HL-60/S4 treated with phorbol 12-myristate 13-acetate at 8.2 ng/mL for 4 days and 3 days (cell line): ENCODE results near the gene SLC38A1.
"Not testable (repeated sequence)": the region's sequence is repeated elsewhere in the genome, so short reads cannot be mapped to it uniquely, and the experiment has no call there.

Experiments
- in situ Hi-C: fragments of 300-500 bp; cut with MboI; formaldehyde crosslinking; loops from 2 replicates; pipeline ENCODE4 v1.15.0; 2022; ENCODE audit warnings: low sequenced_read_pairs

SLC38A1 gene

GRCh38 chr12:46268583-46269428 lies at the start of gene SLC38A1:
TSS of gene SLC38A1 (minus strand) at chr12:46269043. CDS start at chr12:46239800, 29,243 bp downstream.
- in situ Hi-C loops: no loop called here

DNA sequence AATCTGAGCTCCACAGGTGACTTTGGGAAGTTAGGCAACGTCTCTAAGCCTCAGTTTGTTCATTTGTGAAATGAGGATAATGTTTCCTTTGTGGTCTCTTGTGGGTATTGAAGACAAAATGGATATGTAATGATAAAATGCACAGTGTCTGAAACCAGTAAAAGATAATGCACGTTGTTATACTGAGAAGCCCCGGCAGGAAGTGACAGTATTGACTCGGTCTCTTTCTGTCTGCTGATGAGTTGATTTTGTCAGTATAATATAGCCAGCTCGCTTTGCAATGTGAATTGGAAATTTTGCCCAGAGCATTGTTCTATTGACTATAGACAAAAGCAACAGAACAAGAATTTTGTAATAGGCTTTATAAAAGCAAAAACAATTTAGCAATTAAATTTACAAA lies 49.2 kb upstream of the SLC38A1 start:
- in situ Hi-C loops: no loop called here

GRCh38 chr12:46304070-46304469 lies 35.2 kb upstream of the SLC38A1 start:
- in situ Hi-C loops: no loop called here

DNA sequence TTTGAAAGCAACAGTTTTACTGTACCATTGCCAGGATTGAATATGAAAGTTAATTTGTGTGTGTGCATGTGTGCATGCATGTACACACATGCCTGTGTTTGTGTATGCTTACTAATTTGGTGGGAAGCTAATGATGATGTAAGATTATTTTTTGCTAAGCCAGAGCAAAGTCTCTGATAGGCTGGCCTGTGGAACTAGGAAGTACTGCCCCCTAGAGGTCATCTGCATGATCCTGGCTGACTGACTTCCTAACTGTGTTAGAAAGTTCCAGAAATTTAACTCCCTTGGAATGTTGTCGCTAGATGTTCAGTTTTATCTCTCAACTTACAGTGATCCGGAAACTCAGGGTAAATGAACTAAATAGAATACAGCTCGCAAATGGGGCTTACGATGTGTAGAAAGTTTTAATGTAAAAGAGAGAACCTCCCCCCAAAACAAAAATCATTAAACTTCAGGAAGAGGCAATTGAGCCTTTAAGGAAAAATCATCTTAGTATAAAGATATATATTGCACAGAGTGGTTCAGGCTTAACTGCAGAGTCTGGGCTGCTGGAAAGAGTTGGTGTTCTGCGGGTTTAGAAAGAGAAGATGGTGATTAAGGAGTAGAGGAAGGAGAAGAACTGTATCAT lies 34.3 kb upstream of the SLC38A1 start:
- in situ Hi-C loops: no loop called here

GRCh38 chr12:46300910-46301309 lies 32.1 kb upstream of the SLC38A1 start:
- in situ Hi-C loops: no loop called here

- in situ Hi-C loops: no loop called here
Observed at GRCh38 chr12:46299851-46300250, 31.0 kb upstream of the SLC38A1 start.

DNA sequence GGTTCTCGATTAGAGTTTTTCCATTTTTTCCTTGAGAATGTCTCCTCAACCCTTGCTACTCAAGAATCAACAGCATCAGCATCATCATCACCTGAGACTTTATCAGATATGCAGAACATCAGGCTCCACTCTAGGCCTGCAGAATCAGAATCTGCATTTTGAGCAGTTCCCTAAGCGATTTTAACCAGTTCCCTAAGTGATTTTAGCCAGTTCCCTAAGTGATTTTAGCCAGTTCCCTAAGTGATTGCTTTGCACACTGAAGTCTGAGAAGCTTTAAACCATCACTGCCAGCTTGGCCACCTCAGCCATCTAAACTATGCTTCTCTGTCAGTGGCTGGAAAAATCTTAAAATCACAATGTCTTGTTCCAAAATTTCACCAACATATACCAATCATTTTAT lies 29.4 kb upstream of the SLC38A1 start:
- in situ Hi-C loops: no loop called here

- in situ Hi-C loops: no loop called here
Observed at GRCh38 chr12:46296822-46297221, 28.0 kb upstream of the SLC38A1 start.

DNA sequence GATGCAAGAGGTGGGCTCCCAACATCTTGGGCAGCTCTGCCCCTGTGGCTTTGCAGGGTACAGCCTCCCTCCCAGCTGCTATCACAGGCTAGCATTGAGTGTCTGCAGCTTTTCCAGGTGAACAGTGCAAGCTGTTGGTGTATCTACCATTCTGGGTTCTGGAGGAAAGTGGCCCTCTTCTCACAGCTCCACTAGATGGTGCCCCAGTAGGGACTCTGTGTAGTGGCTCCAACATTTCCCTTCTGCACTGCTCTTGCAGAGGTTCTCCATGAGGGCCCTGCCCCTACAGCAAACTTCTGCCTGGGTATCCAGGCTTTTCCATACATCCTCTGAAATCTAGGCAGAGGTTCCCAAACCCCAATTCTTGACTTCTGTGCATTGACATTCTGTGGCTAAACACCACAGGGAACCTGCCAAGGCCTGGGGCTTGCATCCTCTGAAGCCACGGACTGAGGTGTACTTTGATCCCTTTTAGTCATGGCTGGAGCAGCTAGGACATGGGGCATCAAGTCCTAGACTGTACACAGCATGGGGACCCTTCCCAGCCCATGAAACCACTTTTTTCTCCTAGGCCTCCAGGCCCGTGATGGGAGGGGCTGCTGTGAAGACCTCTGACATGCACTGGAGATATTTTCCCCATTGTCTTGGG lies 24.0 kb upstream of the SLC38A1 start:
- in situ Hi-C loops: no loop called here

DNA sequence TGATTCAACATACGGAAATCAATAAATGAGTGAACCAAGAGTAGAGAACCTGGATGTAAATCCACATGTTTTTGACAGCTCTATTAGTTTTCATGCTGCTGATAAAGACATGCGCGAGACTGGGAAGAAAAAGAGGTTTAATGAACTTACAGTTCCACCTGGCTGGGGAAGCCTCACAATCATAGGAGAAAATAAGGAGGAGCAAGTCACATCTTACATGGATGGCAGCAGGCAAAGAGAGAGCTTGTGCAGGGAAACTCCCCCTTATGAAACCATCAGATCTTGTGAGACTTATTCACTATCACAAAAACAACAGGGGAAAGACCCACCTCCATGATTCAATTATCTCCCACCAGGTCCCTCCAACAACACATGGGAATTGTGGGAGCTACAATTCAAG lies 23.1 kb upstream of the SLC38A1 start:
- in situ Hi-C loops: not testable (repeated sequence)

GRCh38 chr12:46285177-46285576 lies 16.3 kb upstream of the SLC38A1 start:
- in situ Hi-C loops: not testable (repeated sequence)

- in situ Hi-C loops: no loop called here
Observed at GRCh38 chr12:46282829-46283228, 14.0 kb upstream of the SLC38A1 start.

DNA sequence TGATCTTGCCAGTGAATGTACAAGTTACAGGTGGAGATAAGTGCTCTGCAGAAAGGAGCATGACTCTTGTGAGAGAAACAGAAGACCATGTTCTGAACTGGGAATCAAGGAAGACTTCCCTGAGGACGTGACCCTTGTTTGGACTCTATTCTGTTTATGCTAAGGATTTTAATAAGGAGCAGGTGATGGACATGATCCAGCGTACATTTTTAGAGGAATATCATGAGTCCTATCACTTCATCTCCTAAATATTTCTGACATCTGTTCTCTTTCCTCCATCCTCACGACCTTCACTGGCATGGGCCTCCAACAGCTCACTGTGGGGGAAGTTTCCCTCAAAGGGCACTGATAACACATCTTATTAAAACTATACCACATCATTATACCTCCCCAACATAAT lies 7.9 kb upstream of the SLC38A1 start:
- in situ Hi-C loops: no loop called here

DNA sequence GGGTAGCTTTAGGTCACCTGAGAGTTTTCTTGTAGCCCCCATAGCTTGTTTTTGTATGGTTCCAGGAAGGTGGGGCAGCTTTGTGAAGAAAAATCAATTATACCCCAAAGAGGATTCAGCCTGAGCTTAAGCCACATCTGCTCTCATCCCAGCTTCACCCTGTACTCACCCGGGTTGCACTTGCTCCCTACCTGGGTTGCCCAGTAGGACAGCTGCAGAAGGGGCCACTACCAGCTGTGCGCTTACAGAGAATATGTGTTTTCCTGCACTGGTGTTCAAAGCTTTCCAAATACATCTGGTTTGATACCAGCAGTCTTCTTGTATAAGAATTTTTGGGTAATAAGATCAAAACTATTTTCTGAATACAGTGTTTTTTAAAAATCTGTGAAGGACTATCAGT lies 3.0 kb upstream of the SLC38A1 start:
- in situ Hi-C loops: no loop called here

DNA sequence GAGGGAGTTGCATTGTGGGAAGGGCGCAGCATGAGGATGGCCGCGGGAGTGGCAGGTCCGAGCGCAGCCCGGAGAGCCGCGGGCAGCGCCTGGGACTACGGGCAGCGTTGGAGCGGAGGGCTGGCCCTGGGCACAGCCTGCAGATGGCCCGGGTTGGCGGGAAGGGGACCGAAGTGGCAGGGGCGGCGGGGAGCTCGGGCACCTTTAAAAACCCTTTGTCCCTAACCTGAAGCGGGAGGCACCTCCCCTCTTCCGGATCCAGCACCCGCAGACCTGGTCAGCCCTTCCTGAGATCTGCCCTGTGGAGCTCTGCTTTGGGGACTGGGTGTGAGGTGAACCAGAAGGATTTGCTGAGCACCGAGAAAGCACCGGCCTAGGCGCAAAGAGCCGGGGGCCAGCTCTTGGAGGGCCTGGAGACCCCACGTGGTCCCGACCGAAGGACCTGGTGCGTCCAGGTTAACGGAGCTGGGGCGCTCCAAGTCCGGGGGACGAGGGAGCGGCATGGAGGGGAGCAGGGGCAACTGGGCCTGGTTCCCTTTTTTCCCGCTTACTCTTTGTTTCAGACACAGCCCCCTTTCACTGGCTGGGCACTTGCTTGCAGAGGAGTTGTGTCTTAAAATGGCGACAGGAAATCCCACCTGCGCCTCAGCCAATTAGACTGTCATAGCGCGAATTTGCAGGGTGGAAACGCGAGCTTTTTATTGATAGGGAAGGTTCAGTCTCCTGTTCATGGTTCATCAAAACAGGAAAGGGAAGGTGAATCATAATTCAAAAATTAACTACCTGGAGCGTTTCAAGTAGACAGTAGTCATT lies 792 bp upstream of the SLC38A1 start:
- in situ Hi-C loops: no loop called here

DNA sequence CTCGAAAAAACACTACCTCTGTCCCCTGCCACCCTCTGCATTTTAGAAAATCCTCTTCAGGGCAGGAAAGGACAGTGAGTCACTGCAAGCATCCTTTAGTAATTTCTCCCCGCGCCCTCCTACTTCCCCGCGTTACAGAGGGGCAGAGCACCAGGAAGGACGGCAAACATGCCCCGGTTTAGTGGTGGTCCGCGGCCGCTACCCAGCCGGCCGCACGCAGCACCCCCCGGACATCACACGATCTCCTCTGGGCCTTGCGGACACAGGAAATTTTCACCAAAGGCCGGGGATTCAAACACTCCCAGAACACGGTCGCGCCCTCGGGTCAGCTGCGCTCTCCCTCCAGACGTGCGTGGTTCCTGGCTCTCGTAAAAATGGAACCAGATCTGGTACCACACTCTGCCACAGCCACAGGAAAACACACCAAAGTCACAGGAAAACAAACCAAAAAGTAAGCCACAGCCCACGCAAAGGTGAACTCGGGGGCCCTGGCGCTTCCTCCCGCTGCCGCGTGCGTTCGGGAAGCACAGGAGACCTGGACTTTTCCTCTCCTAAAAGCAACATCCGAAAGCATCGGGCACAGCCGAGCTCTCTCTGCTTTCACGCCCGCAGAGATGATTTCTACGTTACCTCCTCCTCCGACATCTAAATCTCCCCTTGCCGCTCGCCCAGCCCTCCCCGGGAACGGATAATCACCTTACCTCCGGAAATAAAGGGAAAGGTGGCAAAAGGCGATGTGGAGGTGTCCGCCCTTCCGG lies 839 bp downstream of the SLC38A1 start:
- in situ Hi-C loops: no loop called here

GRCh38 chr12:46267575-46267824 lies 1.3 kb downstream of the SLC38A1 start:
- in situ Hi-C loops: no loop called here

GRCh38 chr12:46266869-46267574 lies 1.8 kb downstream of the SLC38A1 start:
- in situ Hi-C loops: no loop called here

DNA sequence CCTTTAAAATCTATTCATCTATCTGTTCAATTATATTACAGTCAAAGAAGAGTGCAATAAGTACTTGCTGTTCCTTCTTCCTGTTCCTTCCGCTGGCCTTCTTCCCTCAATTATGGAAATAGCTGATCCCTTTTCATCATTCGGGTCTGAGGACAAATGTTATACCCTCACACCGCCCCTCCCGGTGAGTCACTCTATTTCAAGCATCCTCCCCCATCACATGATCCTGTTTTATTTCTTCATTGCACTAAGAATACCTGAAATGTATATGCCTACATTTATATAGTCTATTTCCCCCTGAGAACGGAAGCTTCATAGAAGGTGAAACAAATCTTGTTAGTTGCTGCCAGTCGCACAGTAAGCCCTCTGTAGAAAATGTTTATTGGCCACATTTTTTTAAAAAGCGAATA lies 2.5 kb downstream of the SLC38A1 start:
- in situ Hi-C loops: no loop called here

DNA sequence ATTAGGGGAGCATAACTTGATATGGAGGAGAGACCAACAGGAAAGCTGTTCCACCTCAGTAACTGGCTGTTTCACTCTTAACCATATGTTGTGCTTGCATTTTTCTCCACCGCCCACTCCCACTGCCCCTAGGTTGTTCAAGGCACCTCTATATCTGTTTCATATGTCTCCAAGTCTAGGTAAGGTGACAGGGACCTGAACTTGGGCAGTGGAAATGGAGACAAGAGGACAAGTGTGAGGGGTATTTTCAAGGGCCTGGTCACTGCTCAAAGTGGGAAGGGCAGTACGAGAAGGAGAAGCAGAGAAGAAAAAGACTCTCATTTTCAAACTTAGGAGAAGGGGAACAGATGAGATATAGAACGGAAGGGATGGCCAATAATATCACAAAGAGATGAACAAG lies 3.1 kb downstream of the SLC38A1 start:
- in situ Hi-C loops: no loop called here
